GM21619 (cell line): Measurements from ENCODE around the gene RUVBL2.

ENCODE experiments used
- ATAC-seq: cut with Tn5 transposase; IDR thresholded peaks from one replicate; pipeline ENCODE4 v1.9.1; 2021; ENCODE audit not compliant: unreplicated experiment

Gene RUVBL2

GRCh38 chr19:48993175-48994034, at the start of gene RUVBL2, which contains the start of gene GYS1:
Gene RUVBL2 (plus strand): TSS chr19:48993887. CDS start chr19:48993912, 25 bp downstream.
Gene GYS1 (minus strand): TSS chr19:48993309. CDS start chr19:48993112, 197 bp downstream.
- peak; percentile 78 for ATAC-seq

GRCh38 chr19:48945415-48945814, 48.3 kb upstream of the RUVBL2 start:
- ATAC-seq, result no peak

DNA sequence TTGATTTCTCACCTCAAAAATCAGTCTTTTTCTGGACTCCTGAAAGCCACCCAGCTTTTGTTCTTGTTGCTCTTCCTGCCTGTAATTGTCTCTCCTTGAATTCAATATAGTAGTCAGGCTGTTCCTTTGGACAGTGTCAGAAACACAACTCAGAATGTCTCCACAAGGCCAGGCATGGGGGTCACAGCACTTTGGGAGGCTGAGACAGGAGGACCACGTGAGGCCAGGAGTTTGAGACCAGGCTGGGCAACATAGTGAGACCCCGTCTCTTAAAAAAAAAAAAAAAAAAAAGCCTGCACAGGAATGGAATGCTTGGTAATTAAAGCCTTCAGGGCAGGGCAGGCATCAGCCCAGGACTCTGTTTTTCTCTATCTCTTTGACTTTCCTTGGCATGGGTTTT, 47.9 kb upstream of the RUVBL2 start:
- ATAC-seq, result no peak

GRCh38 chr19:48946463-48947257, 47.0 kb upstream of the RUVBL2 start:
- no peak for ATAC-seq

- ATAC-seq, result no peak
Measured at GRCh38 chr19:48947258-48947542, 46.5 kb upstream of the RUVBL2 start.

DNA sequence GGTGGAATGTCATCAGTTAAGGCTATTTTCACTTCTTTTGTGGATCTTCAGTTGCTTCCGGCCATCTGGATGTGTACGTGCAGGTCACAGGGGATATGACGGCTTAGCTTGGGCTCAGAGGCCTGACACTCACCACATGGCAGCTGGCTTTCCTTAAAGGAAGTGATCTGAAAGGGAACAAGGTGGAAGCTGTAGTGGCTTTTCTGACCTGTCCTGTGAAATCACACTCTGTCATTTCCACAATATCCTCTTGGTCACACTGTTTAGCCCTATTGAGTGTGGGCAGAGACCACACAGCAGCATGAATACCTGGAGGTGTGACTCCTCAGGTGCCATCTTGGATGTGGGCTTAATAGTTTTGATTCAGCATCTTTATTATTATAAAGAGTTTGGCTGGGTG, 43.5 kb upstream of the RUVBL2 start:
- ATAC-seq, result no peak

DNA sequence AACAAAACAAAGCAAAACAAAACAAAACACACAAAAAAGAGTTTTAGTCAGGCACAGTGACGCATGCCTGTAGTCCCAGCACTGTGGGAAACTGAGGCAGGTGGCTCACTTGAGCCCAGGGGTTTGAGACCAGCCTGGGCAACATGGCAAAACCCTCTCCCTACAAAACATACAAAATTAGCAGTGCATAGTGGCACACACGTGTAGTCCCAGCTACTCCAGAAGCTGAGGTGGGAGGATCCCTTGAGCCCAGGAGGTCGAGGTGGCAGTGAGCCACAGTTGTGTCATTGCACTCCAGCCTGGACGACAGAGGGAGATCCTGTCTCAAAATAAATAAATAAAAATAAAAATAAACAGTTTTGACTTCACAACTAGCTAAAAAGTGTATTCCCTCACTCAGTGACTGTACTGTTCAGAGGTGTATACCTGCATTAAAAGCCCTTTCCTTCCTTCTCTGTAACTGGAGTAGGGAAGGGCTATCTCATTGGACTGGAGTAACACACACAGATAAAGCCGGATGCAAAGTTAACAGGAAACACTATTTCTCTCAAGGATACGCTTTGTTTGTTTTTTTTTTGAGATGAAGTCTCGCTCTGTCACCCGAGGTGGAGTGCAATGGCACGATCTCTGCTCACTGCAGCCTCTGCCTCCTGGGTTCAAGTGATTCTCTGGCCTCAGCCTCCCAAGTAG, 42.7 kb upstream of the RUVBL2 start:
- ATAC-seq, result no peak

DNA sequence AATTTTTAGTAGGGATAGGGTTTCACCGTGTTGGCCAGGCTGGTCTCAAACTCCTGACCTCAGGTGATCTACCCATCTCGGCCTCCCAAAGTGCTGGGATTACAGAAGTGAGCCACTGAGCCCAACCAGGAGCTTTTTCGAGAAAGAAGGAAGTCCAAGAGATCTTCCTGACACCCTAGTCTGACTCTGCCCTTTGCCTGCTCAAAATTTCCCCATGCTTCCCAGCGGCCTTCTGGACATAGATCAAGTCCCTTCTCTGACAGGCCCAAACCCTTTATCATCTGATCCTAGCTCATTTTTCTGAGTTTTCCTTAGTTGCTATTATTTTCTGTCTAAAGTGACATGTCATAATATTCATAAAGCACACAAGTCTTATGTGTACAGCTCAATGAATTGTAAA, 40.5 kb upstream of the RUVBL2 start:
- no peak for ATAC-seq

DNA sequence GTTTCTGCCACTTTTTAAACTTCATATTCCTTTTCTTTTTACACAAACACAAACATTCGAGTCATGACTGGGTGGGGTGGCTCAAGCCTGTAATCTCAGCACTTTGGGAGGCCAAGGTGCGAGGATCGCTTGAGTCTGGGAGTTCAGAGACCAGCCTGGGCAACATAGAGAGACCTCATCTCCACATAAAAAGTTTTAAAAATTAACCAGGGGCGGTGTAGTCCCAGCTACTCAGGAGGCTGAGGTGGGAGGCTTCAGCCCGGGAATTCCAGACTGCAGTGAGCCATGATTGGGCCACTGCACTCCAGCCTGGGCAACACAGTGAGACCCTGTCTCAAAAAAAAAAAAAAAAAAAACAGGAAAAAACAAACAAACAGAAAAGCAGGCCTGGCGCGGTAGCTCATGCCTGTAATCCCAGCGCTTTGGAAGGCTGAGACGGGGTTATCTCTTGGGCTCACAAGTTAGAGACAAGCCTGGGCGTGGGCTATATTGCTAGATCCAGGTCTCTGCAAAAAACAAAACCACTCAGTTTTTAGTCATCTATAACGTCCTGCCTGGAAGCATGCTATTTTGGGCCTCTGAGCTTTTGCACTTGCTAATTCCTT, 39.6 kb upstream of the RUVBL2 start:
- ATAC-seq, result no peak

DNA sequence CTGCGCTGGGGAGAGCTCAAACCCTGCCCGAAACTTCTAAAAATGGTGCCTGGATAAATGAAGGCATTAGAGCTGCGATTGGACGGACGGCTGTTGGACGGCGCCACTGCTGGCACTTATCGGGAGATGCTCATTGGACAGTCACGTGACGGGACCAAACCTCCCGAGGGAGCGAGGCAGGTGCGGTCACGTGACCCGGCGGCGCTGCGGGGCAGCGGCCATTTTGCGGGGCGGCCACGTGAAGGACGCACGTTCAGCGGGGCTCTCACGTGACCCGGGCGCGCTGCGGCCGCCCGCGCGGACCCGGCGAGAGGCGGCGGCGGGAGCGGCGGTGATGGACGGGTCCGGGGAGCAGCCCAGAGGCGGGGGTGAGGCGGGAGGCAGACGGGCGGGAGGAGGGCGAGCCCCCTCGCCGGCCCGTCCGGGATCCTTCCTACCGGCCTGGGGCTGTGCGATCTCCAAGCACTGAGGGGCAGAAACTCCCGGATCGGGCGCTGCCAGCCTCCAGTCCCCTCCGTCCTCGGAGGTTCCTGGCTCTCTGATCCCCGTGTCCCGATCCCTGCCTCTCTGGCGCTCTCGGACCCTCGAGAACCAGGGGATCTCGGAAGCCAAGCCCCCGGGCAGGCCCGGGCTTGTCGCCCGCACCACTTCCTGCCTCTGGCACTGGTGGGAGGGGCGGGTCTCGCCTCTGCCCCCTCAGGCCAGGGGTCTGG, 38.9 kb upstream of the RUVBL2 start, which contains the start of gene BAX:
BAX (plus strand) TSS at position 281 of the 713 bp plus-strand sequence; CDS start at position 335, 54 bp downstream.
- peak; percentile 81 for ATAC-seq

- no peak for ATAC-seq
Measured at GRCh38 chr19:48955308-48955958, 38.3 kb upstream of the RUVBL2 start.

DNA sequence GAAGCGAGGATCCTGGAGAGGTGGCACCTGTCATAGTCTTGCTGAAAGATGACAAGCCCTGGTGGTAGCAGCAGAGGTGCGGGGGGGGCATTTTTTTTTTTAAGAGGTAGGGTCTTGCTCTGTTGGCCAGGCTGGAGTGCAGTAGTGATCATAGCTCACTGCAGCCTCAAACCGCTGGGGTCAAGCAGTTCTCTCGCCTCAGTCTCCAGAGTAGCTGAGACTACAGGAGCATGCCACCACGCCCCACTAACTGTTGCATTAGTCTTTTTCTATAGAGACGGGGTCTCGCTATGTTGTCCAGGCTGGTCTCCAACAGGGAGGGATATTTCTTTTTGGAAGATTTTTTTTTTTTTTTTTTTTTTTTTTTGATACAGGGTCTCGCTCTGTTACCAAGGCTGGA, 35.7 kb upstream of the RUVBL2 start:
- ATAC-seq, result no peak

DNA sequence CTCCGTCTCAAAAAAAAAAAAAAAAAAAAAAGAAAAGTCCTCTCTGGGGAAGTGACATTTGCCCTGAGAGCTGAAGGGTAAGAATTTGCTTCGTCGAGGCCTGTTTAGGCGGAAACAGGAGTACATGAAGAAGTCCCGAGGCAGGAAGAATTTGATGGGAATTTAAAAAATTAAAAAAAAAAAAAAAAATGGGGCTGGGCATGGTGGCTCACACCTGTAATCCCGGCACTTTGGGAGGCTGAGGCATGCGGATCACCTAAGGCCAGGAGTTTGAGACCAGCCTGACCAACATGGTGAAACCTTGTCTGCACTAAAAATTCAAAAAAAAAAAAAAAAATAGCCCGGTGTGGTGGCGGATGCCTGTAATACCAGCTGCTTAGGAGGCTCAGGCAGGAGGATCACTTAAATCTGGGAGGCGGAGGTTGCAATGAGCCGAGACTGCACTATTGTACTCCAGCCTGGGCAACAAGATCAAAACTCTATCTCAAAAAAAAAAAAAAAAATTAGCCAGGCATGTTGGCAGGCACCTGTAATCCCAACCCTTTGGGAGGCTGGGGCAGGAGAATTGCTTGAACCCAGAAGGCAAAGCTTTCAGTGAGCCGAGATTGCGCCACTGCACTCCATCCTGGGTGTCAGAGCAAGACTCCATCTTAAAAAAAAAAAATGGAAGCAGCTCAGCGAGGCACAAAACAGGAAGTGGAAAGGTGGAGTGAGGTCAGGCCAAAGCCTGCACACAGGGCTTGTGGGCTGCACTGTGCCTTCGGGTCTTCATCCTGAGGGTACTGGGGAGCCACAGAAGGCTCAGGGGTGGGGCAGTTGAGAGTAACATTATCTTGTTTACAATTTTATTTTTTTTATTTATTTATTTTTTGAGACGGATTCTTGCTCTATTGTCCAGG, 34.1 kb upstream of the RUVBL2 start:
- ATAC-seq, result no peak

GRCh38 chr19:48961051-48961649, 32.5 kb upstream of the RUVBL2 start:
- no peak for ATAC-seq

GRCh38 chr19:48961673-48962028, 32.0 kb upstream of the RUVBL2 start:
- no peak for ATAC-seq

DNA sequence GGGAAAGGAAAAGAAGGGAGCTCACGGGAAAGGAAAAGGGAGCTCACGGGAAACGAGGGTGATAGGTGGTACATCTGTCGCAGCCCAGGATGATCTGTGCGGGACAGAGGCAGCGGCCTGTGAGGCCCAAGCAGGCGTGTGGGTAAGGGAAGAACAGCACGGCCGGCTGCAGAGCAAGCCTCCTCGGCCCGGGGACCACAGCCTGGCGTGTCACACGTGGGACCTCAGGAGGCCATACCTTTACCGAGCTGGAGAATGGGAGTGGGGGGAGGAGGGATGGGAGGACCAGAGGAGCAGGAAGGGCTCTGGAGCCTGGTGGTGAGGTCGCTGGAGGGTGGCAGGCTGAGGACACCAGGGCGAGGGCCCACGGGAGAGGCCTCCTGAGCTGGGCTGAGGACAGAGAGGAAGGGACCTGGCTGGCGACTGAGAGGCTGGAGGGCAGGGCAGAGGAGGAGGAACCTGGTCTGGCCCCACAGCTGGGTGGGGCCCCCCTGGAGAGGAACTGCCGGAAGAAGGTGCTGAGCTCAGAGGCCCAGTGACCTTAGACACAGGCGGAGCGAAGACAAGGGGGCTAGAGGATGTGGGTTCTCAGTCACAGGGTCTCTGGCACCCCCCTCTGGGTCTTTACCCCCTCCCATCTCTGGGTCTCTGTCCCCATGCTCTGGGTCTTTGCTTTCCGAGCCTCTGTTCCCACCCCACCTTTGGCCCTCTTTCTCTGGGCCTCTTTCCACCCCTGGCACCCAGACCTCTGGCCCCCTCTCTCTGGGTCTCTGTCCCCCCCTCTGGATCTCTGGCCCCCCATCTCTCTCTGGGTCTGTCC, 31.4 kb upstream of the RUVBL2 start:
- peak; percentile 32 for ATAC-seq

DNA sequence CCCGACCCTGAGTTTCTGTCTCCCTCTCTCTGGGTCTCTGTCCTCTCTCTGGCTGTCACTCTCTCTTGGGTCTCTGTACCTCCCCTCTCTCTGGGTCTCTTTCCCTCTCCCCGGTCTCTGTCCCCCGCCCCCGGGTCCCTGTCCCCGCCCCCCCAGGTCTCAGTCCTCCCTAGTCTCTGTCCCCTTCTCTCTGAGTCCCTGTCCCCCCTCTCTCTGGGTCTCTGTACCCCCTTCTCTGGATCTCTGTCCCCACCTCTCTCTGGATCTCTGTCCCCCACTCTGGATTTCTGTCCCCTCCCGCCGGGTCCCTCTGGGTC, 30.9 kb upstream of the RUVBL2 start:
- ATAC-seq, result no peak
